ENCODE data around the gene ERH. TPM values are rescaled to one million over a fixed set of nuclear protein-coding genes. Genes with fewer than 3 reads are reported as not detected.
A peak's percentile ranks its signal among the peaks of the same experiment; 100 is the strongest.

ERH gene
- total RNA-seq, 1 donor from 2014 or later = 54.1 TPM

DNA sequence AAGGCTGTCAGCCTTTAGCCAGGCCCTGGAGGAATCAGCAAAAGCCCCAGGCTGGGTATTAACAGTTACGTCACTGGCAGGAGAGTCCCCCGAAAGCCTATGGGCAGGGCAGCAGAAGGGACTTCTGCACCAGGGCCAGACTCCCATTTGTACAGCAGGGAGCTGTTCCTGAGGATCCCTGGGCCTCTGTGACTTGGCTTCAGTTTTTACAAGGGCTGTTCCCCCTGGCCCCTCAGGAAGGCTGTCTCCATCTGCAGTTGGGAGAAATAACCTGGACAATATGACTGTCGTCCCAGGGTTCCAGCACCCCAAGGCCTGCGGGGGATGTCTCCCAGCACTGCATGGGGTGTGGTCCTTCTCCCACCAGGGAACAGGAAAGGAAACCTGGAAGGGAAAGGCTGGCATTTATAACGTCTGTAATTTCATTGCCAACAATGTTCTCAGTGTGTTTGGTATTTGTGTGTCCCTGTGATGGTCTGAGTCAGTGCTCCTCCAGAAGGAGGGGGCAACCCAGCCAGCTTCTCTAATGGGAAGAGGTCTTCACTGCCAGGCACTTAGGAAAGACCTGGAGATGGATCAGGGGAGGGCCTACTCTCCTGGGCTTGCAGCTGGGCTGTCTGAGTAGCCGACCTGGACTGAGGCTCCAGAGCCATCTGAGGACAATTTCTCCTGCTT, 42.4 kb downstream of the ERH start:
- no peak for DNase-seq

DNA sequence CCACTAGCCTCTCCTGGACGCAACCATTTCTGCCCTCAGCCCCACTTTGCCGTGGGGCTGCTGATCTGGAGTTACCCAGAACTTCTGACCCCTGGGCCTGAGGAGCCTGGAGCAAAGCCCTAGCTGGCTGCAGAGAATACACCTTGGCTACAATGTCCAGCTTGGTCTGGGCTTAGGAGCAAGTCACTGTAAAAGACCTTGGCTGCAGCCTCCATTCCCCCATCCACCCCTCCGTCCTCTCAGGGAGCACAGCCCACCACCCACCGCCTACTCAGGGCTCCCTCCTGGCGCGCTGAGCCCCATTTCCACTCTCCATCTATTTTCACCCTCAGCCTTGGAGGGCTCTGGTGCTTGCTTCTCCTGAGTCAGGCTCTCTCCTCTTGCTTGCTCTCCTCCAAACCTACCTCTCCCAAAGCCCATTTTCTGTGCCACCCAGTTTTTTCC, 42.9 kb downstream of the ERH start:
- DNase-seq = no peak

DNA sequence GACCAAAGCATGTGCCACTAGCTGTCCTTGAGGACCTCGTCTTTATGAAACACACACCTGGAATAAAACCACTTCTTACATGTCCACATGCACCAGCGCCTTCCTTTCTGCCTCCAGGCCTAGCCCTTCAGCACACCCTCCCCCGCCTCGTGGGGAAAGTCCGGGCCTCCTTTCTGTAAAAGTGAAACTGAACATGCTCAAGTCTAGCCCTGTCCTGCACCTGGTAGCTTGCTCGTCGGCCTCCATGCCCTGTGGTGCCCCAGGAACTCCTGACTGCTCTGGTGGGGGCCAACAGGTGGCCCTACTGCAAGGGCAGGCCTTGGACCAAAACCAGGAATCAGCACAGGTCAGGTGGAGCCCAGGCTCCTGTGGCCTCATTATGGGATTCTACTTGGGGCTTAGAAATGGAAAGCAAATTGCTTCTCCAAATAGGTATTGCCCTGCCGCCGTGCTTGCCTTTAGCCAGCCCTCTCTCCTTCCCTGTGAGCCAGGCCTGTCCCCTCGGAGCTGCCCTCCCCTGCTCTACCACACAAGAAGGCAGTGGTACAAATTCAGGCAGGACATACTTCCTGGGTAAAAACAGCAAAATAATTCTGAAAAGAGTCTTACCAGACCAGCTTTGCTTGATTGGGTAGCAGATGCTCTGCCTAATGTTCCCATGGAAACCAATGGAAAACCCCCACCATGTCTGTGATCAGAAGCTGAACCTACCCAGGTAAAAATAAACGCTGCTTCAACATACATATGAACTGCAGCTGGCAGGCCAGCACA, 43.5 kb downstream of the ERH start:
- no peak for DNase-seq

DNA sequence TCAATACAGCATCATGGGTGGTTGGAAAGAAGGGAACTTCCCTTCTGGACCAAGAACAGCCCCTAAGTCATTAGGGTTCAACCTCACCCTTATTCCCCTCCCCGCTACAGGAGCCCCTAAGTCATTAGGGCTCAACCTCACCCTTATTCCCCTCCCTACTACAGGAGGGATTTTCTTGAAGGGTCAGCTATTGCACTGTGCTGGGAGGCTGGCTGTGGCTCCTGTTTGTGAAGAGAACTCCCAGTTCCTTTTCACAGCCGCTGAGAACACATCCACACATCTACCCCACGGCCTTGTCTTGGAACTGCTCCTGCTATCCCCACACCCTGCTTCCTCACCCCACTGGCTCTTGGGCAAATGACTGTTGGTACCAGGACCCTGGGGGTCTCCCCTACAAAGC, 44.9 kb downstream of the ERH start:
- no peak for DNase-seq

DNA sequence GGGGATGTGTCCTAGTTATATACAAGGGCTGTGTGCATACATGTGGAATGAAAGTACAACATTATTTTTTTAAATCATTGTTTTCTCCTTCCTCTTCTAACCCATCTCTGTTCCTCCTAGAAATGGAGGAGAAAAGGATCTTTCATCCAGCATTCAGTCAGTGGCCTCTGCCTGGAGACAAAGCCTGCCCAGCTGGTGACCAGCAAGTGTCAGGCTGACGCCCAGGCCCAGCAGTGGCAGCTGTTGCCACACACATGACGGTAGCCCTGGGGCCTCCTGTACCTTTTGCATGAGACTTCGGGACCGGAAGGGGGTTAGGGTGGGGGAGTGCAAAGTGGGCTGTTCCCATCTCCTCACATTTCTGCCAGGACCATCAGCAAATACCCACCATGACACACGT, 46.2 kb downstream of the ERH start:
- no peak for DNase-seq

DNA sequence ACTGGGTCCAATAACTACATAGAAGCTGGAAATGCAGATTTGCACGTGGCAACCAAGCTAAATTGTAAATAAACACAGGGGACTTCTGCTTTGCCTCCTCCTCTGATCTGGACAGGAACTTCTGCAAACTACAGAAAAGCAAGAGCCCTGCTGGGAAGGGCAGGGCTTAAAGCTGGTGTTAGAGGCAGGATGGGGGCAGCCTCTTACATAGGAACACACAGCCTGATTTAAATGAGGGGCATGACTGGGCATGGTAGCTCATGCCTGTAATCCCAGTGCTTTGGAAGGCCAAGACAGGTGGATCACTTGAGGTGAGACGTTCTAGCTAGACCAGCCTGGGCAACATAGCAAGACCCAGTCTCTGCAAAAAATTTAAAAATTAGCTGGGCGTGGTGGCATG, 46.7 kb downstream of the ERH start:
- no peak for DNase-seq

DNA sequence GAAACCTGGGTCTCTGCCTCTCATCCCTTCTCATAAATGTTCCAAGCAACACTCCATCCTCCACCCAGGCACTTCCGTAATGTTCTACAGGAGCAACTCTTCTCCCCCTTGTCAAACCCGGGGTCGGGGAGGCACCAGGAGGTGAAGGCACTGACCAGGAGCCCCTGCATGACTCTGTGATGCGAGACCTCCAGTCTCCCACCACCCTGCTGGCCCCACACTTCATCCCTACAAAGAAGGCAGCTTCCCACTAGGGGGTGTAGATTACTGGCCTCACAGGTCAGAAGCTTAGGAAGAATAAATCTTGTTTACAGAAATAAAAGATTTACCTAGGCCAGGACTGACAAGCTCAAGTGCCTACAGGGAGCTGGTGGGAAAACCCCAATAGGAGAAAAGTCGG, 47.2 kb downstream of the ERH start:
- no peak for DNase-seq

DNA sequence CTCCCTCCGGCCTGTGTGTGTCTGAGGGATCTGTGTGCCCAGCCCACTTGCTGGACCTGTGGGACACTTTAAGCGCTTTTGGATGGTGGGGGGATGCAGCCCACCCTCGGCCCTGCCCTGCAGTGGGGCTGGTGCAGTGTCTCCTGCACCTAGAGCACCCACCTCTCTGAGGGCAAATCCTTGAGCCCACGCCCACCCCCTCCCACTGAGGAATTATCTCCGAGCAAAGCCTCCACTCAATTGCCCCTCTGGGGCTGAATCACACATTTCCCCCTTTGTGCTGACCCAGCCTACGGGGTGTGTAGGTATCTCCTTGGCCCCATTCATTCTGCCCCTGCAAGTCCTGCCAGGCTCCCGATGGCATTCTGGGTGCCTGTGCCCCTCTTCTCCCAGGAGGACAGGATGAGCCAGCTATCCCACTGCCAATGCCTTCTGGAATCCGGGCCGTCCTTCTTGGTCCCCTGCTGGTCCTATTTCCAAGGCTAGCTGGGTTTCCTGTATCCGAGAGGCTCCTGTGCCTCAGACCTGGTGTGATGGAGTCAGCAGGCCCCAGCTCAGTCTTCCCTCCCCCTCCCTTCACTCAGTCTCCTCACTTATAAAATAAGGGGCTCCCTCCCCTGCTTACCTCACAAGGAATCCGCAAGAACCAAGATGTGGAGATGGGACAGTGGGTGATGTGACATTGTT, 48.9 kb downstream of the ERH start:
- no peak for DNase-seq

DNA sequence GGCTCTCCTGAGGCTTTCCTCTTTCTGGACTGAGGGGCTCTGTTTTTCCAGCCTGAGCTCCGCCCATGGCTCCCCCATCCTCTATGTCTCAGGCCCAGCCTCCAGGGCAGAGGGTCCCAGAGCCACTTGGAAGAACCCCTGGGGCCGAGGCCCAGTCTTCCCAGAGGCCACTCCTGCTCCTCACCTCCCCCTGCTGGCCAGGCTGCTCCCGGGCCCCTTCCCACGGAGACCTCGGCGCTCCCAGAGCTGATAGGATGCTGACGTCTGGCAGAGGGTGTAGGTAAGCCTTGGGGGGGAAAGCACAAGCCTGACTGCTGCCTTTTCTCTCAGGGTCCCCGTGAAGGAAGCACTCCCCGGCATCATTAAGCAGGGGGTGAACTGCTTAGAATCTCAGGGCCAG, 51.4 kb downstream of the ERH start:
- DNase-seq = no peak

DNA sequence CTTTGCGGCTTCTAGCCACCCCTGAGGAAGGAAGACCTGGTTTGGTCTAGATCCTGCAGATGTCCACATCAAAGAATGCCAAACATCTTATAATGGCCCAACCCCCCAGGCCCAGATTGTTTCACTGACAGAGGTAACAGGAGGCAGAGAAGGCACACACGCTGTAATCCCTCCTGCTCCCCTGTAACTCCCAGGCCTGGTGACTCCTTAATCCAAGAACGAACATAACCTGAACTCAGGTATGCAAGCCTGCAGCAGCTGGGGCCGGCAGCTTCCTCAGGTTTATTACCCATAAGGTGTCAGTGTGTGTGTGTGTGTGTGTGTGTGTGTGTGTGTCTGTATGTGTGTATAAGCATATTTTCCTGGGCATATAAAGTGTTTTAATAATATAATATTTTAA, 52.7 kb downstream of the ERH start:
- no peak for DNase-seq

DNA sequence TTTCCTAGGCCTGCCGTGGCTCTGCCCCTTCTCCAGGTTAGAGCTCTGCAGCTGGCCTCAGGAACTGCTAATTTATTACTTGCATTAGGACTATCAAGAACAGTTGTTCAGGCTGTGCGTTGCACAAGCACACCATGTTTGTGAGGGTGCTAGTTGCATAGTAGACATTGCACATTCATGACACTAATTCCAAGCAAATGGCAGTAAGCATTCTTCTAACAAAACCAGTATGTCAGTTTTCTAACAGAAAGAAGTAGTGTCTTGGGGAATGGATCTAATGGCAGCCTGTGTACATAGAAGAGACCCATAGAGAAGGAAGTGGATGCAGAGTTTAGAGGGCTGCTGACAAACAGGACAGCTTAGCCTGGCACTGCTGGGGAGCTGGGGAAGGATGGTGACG, 53.9 kb downstream of the ERH start:
- no peak for DNase-seq

DNA sequence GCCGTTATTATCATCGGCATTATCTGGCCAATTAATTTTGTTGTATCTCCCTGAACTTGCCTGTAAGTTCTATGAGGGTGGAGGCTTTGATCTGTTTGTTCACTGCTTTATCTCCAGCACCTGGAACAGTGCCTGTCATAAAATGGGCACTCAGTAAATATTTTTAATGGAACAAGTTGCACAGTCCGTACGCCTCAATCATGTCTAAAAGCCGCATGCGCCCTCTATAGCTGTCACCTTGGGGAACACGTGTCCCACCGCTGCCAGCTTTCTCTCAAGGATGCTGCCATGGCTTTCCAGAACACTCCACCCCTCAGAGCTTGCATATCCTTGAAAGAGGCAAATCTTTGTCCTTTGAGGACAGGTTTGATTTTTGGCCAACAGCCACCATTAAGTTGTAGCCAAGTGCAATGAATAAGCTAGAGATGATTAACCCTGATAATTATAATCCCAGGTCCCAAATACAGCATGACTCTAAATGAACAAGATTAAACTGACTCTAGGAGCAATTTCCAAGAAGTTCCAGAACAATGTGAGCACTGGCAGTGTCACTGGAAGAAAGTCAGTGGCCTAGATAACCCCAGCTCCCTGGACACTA, 55.1 kb downstream of the ERH start:
- no peak for DNase-seq

DNA sequence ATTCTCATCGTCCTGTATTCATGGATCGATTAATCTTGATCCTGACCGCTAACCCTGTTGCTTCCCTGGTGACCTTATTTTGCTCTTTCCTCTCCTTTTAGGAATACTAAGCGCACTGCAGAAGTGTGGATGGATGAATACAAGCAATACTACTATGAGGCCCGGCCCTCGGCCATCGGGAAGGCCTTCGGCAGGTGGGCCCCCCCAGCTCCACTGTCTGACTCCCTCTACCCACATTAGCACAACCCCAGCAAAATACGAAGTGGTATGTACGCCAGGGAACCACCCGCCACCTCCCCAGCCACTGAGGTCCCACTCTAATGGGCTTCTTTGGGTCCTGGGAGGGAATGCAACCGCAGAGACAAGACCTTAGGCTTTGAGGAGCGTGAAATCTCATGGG, 58.7 kb downstream of the ERH start:
- no peak for DNase-seq

DNA sequence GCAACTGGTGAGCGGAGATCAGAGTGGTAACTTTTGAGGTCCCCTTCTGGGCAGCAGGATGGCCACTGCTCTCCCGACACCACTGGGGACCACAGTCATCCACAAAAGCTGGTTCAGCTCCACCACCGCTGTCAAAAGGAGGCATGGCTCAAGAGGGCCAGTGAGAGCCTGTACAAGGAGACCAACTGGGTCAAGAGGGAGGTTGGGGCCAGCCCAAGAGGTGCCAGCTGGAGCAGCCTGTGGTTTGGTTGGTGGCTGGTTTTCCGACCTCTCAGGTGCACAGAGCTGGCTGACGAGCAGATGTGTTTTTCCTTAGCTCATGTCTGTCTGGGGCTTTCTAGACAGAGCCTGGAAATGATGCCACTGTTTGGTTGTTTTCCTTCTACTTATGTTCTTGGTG, 60.1 kb downstream of the ERH start:
- DNase-seq = no peak

DNA sequence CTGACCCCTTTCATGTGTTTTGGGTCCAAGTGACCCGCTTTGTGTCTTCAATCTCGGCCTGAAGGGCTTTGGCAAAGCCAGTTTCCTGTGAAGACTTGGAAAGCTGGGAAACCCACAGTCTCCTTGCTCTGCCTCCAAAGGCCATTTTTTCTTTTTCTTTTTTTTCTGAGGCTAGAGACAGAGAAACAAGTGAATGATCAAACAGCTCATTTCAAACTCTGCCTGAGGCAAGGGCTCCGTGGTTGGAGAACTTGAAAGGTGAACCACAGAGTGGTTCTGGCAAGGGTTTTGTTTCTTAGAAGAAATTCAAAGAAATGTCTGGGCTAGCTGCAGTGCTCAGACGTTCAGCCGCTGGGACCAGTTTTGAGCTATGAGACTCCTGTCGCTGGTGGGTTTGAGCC, 62.7 kb downstream of the ERH start:
- DNase-seq = peak; percentile 29

DNA sequence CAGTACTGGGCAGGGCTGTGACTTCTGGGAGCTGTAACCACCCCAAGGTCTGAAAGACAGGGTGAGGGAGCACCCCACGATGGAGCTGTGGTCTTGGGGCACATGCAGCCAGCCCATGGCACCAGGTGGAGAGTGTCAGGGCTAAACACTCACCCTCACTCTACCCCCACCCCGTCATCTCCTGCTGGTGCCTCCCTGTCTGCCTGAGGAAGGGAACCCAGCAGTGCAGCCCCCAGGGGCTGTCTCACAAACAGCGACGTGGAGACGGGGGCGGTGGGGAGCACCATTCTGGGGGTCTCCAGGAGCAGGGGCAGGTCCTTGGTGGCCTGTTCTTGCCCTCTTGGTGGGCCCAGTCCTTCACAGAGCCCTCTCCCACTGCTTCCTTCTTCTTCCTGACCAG, 63.5 kb downstream of the ERH start:
- DNase-seq = no peak

DNA sequence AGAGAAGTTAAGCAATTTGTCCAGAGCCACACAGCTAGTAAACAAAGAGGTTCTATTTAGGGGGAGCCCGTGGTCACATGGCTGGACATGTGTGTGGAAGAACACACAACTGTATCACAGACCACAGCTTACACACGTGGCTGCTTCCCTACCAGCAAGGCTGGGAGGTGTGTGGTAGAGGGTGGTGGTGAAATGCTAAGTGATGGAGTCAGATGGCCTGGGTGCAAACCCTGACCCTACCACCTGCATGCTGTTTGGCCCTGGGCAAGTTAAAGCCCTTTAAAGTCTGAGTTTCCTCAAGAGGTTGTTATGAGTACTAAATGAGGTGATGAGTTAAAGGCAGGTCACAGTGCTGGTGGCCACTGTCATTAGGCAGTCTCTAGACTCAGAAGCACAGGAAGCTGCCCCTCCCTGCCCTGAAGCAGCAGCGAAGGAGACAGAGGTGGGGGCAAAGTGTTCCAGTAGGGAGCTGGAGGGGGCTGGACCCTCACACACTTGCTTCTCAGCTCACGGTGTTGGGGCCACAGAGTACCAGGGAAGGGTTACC, 64.2 kb downstream of the ERH start:
- DNase-seq = no peak

DNA sequence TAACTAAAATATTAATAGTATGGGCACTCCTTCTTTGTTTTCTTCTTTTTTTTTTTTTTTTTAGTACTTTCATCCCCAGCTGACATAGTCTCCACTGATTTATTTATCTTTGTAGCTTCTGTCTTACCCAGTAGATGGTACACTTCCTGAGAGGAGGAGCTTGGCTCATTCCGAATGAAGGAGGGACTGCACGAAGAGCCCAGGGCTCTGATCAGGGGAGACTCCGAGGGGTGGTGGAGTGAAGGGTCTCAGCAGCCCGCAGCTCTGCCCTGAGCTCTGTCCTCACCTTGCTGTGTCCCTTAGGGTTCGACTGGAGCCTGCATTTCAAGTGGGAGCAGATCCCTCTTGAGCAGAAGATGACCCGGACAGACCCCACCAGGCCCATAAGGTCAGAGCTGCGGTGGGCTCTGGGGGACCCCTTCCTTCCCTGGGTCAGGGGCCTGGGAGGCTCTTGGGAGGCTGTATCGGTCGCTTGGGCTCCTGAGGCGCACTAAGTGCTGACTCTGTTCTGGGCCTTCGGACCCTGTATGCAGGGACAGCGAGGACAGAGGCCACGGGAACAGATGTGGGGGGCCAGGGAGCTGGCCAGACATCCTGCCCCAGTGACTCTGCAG, 65.2 kb downstream of the ERH start:
- no peak for DNase-seq

DNA sequence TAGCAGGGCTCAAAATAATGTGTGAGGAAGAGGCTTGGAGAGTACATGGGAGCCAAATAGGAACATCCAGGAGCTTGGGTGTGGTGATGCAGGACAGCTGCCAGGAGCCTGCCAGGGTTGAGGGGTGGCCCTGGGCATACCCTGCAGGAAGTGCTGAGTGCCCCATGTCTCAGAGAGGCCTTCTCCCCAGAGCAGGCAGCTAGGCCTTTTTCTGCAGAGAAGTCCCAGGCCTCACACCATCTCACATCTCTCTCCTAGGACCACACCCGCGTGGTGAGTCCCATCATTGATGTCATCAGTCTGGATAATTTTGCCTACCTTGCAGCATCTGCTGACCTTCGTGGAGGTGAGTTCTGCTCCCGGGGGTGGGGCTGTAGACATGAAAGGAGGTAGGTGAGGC, 66.9 kb downstream of the ERH start:
- DNase-seq = no peak
